Activated naive CD8-positive, alpha-beta T cell treated with anti-CD3 and anti-CD28 coated beads, Interleukin-2, amount 50 U/mL, for 16 hours (primary cell): ENCODE measurements around the gene ABT1.
"Not testable (repeated sequence)": the region's sequence is repeated elsewhere in the genome, so short reads cannot be mapped to it uniquely, and the experiment has no call there.

Experiments used
- DNase-seq: peaks from one replicate; pipeline ENCODE4 v3.0.0-alpha.2; 2020; ENCODE audit warnings: low read depth, low spot score

The ABT1 gene

GRCh38 chr6:26596579-26597388 is at the start of gene ABT1:
Gene ABT1, plus strand, starts transcription at chr6:26596953. Its CDS starts 30 bp downstream, at chr6:26596983.
- DNase-seq, result peak; percentile 95

DNA sequence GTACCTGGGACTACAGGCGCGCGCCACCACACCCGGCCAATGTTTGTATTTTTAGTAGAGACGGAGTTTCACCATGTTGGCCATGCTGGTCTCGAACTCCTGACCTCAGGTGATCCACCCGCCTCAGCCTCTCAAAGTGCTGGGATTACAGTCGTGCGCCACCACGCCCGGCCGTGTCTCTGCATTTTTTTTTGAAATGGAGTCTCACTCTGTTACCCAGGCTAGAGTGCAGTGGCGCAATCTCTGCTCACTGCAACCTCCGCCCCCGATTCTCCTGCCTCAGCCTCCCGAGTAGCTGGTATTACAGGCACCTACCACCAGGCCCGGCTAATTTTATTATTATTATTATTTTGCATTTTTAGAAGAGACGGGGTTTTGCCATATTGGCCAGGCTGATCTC is 49.4 kb upstream of the ABT1 start:
- not testable (repeated sequence) for DNase-seq

GRCh38 chr6:26550250-26550993 is 46.3 kb upstream of the ABT1 start:
- peak; percentile 23 for DNase-seq

GRCh38 chr6:26552205-26552604 is 44.5 kb upstream of the ABT1 start:
- no peak for DNase-seq

DNA sequence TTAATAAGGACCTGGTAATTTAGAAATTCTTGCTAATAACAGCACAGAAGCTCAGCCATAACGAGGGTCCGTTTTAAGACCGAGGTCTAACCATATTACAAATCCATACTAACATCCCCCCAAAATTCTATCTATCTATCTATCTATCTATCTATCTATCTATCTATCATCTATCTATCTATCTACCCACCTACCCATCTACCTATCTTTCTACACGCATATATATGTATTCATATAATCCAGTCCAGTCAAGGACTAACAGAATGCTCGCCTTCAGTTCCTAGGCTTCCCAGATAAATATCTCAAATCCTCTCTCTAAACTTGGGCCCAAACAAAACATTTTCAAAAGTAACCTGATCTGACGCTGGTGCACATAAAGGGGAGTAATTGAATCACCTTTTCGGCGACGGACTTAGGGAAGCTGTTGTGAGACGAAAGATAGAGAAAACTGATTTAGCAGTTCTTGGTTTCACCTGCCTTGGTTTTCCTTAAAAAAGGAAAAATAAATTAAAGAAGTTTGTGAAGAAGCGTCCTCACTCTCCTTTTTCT is 44.0 kb upstream of the ABT1 start:
- DNase-seq, result no peak

DNA sequence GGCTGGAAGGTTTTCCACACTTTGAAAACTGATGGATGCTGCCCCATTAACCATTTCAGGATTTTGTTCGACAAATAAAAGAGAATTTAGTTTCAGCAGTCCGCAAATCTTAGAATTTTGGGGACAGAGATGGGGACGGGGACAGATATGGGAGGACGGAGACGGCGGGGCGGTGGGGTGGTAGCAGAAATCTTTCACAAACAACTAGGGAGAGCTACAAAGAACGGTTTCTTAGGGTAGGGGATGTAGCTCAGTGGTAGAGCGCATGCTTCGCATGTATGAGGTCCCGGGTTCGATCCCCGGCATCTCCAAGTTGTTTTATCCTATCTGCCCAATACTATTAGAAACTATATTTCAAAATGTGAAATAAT is 43.5 kb upstream of the ABT1 start:
- DNase-seq, result peak; percentile 60

DNA sequence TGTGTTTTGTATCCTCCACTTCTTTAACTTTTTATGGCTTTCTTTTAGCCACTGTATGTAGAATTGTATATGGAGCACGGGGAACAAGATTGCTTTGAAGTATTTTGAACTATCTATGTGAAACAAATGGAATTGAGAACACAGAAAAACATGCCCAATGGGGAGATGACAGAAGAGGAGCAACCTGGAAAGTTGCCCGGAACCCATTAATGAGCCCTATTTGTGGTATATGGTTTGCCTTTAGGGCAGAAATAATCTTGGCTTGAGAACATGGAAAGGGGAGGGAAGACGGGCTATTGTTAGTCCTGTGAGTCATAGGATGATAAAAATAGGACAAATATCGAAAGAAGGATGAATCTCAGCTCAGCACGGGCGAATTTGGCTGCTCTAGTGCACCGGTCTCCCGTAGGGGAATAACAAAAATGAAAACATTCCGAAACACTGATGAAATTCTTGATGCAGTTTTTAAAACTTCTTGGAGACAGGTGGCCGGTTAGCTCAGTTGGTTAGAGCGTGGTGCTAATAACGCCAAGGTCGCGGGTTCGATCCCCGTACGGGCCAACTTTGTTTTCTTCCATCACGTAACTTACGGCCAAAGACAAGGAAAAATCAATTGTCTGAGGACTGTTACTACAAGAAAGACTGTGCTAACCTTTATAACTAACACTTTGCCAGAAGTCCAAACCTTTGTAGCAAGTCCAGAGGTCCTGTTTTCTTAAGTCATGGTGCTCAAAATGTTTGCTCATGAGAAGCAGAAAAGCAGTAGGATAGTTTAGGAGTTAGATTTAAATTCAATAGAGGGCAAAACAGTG is 42.9 kb upstream of the ABT1 start:
- peak; percentile 61 for DNase-seq

DNA sequence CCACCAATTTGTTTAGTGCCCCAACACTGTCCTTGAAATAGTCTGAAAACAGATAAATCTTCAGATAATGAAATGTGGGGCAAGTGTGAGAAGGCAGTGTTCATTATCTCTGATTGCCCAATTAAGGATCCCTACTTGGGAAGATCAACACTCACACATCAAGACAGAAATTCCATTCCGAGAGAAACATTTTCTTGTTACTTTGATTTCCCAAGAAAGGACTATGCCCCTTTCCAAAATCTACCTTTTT is 42.4 kb upstream of the ABT1 start:
- no peak for DNase-seq

DNA sequence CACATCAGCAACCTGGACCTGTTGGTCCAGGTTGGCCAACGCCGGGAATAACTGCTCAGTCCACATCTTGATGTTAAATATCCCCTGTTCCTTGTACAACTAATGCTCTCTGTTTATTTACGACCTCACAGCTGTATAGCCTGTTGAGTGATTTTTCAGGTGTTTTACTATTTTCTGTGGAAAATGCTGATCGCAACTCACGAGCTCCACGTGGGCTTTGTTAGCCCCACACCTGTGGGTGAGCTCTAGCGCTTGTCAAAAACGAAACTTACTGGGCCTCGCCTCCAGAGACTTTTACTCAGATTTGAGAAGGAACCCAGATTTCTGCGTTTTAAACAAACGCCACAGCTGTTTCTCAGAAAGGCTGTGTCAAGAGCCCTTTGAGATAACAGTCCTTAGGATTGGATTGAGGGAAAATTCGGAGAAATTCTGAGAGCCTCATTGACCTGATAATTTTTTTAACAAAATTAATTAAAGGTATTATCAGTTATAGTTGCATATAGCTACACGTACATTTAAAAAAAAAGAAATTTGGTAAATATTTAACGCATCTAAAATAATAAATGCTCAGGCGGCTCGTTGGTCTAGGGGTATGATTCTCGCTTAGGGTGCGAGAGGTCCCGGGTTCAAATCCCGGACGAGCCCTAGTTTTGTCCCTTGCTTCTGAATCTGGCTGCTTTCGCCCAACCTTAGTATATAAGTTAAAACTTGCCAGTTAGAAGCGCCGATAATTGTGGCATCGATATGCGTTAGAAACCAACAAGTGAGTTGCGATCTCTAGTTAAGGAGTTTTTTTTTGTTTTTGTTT is 41.9 kb upstream of the ABT1 start:
- peak; percentile 31 for DNase-seq

GRCh38 chr6:26555505-26556262 is 41.1 kb upstream of the ABT1 start:
- DNase-seq, result no peak

- no peak for DNase-seq
These were observed 40.3 kb upstream of the ABT1 start for GRCh38 chr6:26556263-26557070.

DNA sequence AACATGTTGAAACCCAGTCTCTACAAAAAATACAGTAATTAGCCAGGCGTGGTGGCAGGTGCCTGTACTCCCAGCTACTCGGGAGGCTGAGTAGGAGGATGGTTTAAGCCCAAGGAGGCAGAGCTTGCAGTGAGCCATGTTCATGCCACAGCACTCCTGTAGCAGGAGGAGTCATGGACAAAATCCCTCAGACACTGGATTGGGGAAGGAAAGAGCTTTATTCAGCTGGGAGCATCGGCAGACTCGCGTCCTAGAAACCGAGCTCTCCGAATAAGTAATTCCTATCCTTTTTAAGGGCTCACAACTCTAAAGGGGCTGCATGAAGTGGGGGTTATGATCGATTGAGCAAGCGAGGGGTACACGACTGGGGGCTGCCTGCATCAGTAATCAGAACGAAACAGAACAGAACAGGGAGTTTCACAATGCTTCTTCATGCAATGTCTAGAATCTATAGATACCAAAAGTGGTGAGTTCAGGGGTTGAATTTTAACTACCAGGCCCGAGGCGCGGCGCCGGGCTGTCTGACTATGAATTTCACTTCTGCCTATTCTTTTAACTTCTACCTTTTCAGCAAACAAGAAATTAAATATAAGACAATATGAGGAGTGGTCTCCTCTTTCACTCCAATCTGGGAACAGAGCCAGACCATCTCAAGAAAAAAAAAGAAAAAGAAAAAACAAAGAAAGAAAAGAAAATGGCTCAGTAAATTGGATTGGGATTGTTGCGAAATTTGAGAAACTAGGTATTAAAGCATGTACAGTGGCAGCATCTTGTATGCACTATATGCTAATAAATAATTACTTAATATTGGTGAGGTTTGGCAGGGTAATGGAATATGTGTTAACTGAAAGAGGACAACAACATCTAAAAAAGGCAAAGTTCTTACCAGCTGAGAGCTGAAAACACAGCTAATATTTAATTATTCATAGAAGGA is 35.0 kb upstream of the ABT1 start:
- no peak for DNase-seq

DNA sequence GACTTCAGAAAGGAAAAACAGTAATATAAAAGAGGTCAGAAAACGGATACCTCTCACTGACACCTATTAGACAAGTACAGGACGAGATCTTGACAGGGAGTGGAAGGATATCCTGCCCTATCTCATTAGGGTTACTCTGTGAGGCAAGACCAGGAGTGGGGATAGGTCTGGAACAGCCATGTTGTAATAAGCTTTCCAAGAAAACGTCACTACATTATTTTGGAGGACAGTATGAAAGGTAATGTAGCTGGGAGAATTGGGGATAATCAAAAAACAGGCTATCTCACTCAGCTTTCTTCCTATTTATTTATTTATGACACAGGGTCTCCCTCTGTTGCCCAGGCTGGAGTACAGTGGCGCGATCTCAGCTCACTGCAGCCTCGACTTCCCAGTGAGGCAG is 33.3 kb upstream of the ABT1 start:
- no peak for DNase-seq

- DNase-seq, result peak; percentile 97
These were observed 27.9 kb upstream of the ABT1 start for GRCh38 chr6:26568601-26569432.

- no peak for DNase-seq
These were observed 27.4 kb upstream of the ABT1 start for GRCh38 chr6:26569433-26569764.

- no peak for DNase-seq
These were observed 26.5 kb upstream of the ABT1 start for GRCh38 chr6:26570027-26570809.
